ENCODE data around the gene CRYBA4.

CRYBA4 gene

GRCh38 chr22:26623984-26624383 lies 2.2 kb downstream of the CRYBA4 start:
- Mint-ChIP-seq H3K9me3 (peaks cover 7% of the 10 kb centered on the region), H3K4me1 (ENCODE audit: low read depth) (peaks cover 22% of the 10 kb centered on the region), H3K4me3 (no peak overlapping the region), H3K27ac (no peak overlapping the region), H3K36me3 (ENCODE audit: low read depth) (no peaks in the 10 kb centered on the region), H3K27me3 (no peaks in the 10 kb centered on the region)
- intact Hi-C loops (cut with micrococcal nuclease) = no loop called here

- Mint-ChIP-seq H3K27ac (no peak overlapping the region), H3K9me3 (peaks cover 7% of the 10 kb centered on the region), H3K27me3 (no peaks in the 10 kb centered on the region), H3K4me1 (ENCODE audit: low read depth) (peaks cover 14% of the 10 kb centered on the region), H3K4me3 (no peak overlapping the region), H3K36me3 (ENCODE audit: low read depth) (no peaks in the 10 kb centered on the region)
- intact Hi-C loops (cut with micrococcal nuclease) = no loop called here
Measured at GRCh38 chr22:26624803-26625202, 3.0 kb downstream of the CRYBA4 start.

GRCh38 chr22:26629988-26630761 lies 8.4 kb downstream of the CRYBA4 start:
- intact Hi-C loops (cut with micrococcal nuclease) = no loop called here
- H3K27me3 Mint-ChIP-seq = peaks cover 7% of the 10 kb centered on the region
- no peaks in the 10 kb centered on the region for H3K9me3 Mint-ChIP-seq
- H3K27ac Mint-ChIP-seq = no peak overlapping the region
- H3K4me1 Mint-ChIP-seq (ENCODE audit: low read depth) = peaks cover 5% of the 10 kb centered on the region
- H3K36me3 Mint-ChIP-seq (ENCODE audit: low read depth) = no peaks in the 10 kb centered on the region
- H3K4me3 Mint-ChIP-seq = no peak overlapping the region

GRCh38 chr22:26631282-26631681 lies 9.5 kb downstream of the CRYBA4 start:
- Mint-ChIP-seq H3K9me3 (no peaks in the 10 kb centered on the region), H3K27ac (no peak overlapping the region), H3K27me3 (peaks cover 7% of the 10 kb centered on the region), H3K4me1 (ENCODE audit: low read depth) (peaks cover 5% of the 10 kb centered on the region), H3K4me3 (no peak overlapping the region), H3K36me3 (ENCODE audit: low read depth) (no peaks in the 10 kb centered on the region)
- intact Hi-C loops (cut with micrococcal nuclease) = no loop called here

- no peaks in the 10 kb centered on the region for H3K36me3 Mint-ChIP-seq (ENCODE audit: low read depth)
- H3K27me3 Mint-ChIP-seq = peaks cover 7% of the 10 kb centered on the region
- intact Hi-C loops (cut with micrococcal nuclease) = no loop called here
- no peak overlapping the region for H3K27ac Mint-ChIP-seq
- H3K4me1 Mint-ChIP-seq (ENCODE audit: low read depth) = peaks cover under 1% of the 10 kb centered on the region
- no peaks in the 10 kb centered on the region for H3K9me3 Mint-ChIP-seq
- no peak overlapping the region for H3K4me3 Mint-ChIP-seq
Measured at GRCh38 chr22:26632422-26633155, 10.8 kb downstream of the CRYBA4 start.

GRCh38 chr22:26634189-26634588 lies 12.4 kb downstream of the CRYBA4 start:
- H3K36me3 Mint-ChIP-seq (ENCODE audit: low read depth) = no peaks in the 10 kb centered on the region
- no peaks in the 10 kb centered on the region for H3K9me3 Mint-ChIP-seq
- H3K4me3 Mint-ChIP-seq = no peak overlapping the region
- peaks cover 7% of the 10 kb centered on the region for H3K27me3 Mint-ChIP-seq
- intact Hi-C loops (cut with micrococcal nuclease) = no loop called here
- no peak overlapping the region for H3K27ac Mint-ChIP-seq
- H3K4me1 Mint-ChIP-seq (ENCODE audit: low read depth) = no peaks in the 10 kb centered on the region

GRCh38 chr22:26635117-26635516 lies 13.4 kb downstream of the CRYBA4 start:
- peaks cover 9% of the 10 kb centered on the region for H3K27me3 Mint-ChIP-seq
- H3K4me1 Mint-ChIP-seq (ENCODE audit: low read depth) = peaks cover 4% of the 10 kb centered on the region
- no peaks in the 10 kb centered on the region for H3K36me3 Mint-ChIP-seq (ENCODE audit: low read depth)
- H3K9me3 Mint-ChIP-seq = no peaks in the 10 kb centered on the region
- no peak overlapping the region for H3K27ac Mint-ChIP-seq
- no peak overlapping the region for H3K4me3 Mint-ChIP-seq
- intact Hi-C loops (cut with micrococcal nuclease) = no loop called here

- intact Hi-C loops (cut with micrococcal nuclease) = no loop called here
- Mint-ChIP-seq H3K4me1 (ENCODE audit: low read depth) (peaks cover 10% of the 10 kb centered on the region), H3K27ac (no peak overlapping the region), H3K4me3 (no peak overlapping the region), H3K9me3 (no peaks in the 10 kb centered on the region), H3K36me3 (ENCODE audit: low read depth) (no peaks in the 10 kb centered on the region), H3K27me3 (peaks cover 11% of the 10 kb centered on the region)
Measured at GRCh38 chr22:26636296-26636695, 14.5 kb downstream of the CRYBA4 start.

GRCh38 chr22:26642465-26643417 lies 21.0 kb downstream of the CRYBA4 start:
- Mint-ChIP-seq H3K4me1 (ENCODE audit: low read depth) (peaks cover 41% of the 10 kb centered on the region), H3K4me3 (no peak overlapping the region), H3K9me3 (no peaks in the 10 kb centered on the region), H3K27ac (peak overlapping the region; percentile 64), H3K27me3 (peaks cover 19% of the 10 kb centered on the region), H3K36me3 (ENCODE audit: low read depth) (no peaks in the 10 kb centered on the region)
- intact Hi-C loops (cut with micrococcal nuclease) = no loop called here

GRCh38 chr22:26643418-26644100 lies 21.8 kb downstream of the CRYBA4 start:
- intact Hi-C loops (cut with micrococcal nuclease) = no loop called here
- Mint-ChIP-seq H3K4me3 (no peak overlapping the region), H3K4me1 (ENCODE audit: low read depth) (peaks cover 49% of the 10 kb centered on the region), H3K36me3 (ENCODE audit: low read depth) (no peaks in the 10 kb centered on the region), H3K27ac (peak overlapping the region; percentile 28), H3K9me3 (no peaks in the 10 kb centered on the region), H3K27me3 (peaks cover 19% of the 10 kb centered on the region)

GRCh38 chr22:26646158-26646557 lies 24.4 kb downstream of the CRYBA4 start:
- Mint-ChIP-seq H3K27ac (no peak overlapping the region), H3K27me3 (peaks cover 15% of the 10 kb centered on the region), H3K4me3 (no peak overlapping the region), H3K9me3 (no peaks in the 10 kb centered on the region), H3K36me3 (ENCODE audit: low read depth) (no peaks in the 10 kb centered on the region), H3K4me1 (ENCODE audit: low read depth) (peaks cover 52% of the 10 kb centered on the region)
- intact Hi-C loops (cut with micrococcal nuclease) = no loop called here

- intact Hi-C loops (cut with micrococcal nuclease) = no loop called here
- no peaks in the 10 kb centered on the region for H3K36me3 Mint-ChIP-seq (ENCODE audit: low read depth)
- peaks cover 8% of the 10 kb centered on the region for H3K27me3 Mint-ChIP-seq
- no peaks in the 10 kb centered on the region for H3K9me3 Mint-ChIP-seq
- peaks cover 40% of the 10 kb centered on the region for H3K4me1 Mint-ChIP-seq (ENCODE audit: low read depth)
- H3K4me3 Mint-ChIP-seq = peak overlapping the region; percentile 14
- peak overlapping the region; percentile 50 for H3K27ac Mint-ChIP-seq
Measured at GRCh38 chr22:26648011-26648497, 26.3 kb downstream of the CRYBA4 start.
